GM12874 (cell line): ENCODE measurements around the gene SLX4IP.
A peak's percentile ranks its signal among the peaks of the same experiment; 100 is the strongest.

Experiments used
- CTCF ChIP-seq: IDR thresholded peaks from 2 replicates; pipeline ENCODE4 v1.5.1; 2011; ENCODE audit warnings: low read depth, mild to moderate bottlenecking, control low read depth, low read length, moderate library complexity; ENCODE audit not compliant: insufficient read depth

The SLX4IP gene

GRCh38 chr20:10645205-10645570 lies 210.1 kb downstream of the SLX4IP start:
- no peak for TF ChIP-seq CTCF

- TF ChIP-seq CTCF = no peak
These were observed 210.9 kb downstream of the SLX4IP start for GRCh38 chr20:10646006-10646405.

- TF ChIP-seq CTCF = no peak
These were observed 211.8 kb downstream of the SLX4IP start for GRCh38 chr20:10646886-10647420.

- TF ChIP-seq CTCF = peak; percentile 33; the same call in 1 of the 2 replicates
These were observed 212.4 kb downstream of the SLX4IP start for GRCh38 chr20:10647471-10647870.

- no peak for TF ChIP-seq CTCF
These were observed 212.8 kb downstream of the SLX4IP start for GRCh38 chr20:10647909-10648308.

- no peak for TF ChIP-seq CTCF
These were observed 213.5 kb downstream of the SLX4IP start for GRCh38 chr20:10648651-10649050.

- TF ChIP-seq CTCF = no peak
These were observed 214.1 kb downstream of the SLX4IP start for GRCh38 chr20:10649080-10649796.

GRCh38 chr20:10649797-10650160 lies 214.7 kb downstream of the SLX4IP start:
- TF ChIP-seq CTCF = no peak
